CD4-positive, alpha-beta T cell treated with Interleukin-6 for 4 hours (primary cell): Measurements from ENCODE around the gene NHS.
"Not testable (repeated sequence)": the region's sequence is repeated elsewhere in the genome, so short reads cannot be mapped to it uniquely, and the experiment has no call there.

Source experiments
- DNase-seq: peaks from one replicate; pipeline ENCODE4 v3.0.0-alpha.2; 2020; ENCODE audit warnings: mixed read lengths

The NHS gene

DNA sequence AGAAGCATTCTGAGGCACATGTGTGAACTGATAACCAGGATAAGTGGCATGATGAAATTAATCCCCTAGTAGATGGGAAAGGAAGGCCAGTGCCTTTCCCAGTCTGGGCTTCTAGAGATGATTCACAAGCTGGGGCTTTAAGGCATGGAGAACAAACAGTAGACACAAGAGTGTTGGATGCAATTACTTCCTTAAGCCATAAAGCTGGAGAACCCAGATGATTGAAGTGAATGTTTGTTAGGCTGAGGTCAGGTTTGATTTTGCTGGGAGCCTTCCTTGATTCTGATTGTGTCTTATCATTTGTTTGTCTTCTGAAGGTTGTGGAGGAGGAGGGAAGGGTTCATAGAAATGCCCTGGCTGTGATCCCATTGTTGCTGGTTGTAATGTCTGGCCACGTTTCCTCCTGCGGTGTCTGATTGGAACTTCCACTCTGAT, 125.2 kb downstream of the NHS start:
- no peak for DNase-seq

DNA sequence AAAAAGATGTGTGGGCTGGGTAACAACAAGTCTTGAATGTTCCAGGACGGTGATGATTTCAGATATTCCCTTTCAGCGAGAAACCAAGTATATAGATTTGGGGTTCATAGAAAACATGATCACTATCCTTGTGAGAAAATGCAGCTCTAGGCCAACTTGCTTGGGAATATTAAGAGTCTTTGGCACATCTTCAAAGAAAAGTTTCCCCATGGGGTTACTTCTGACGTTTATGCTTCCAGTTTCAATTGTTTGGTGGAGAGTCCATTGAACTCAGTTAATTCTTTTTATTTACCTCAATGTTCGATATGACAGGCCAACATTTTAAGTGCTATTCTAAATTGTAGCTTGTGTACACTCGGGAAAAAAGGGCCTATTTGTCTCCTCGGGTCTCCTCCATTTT, 126.7 kb downstream of the NHS start:
- DNase-seq: no peak

DNA sequence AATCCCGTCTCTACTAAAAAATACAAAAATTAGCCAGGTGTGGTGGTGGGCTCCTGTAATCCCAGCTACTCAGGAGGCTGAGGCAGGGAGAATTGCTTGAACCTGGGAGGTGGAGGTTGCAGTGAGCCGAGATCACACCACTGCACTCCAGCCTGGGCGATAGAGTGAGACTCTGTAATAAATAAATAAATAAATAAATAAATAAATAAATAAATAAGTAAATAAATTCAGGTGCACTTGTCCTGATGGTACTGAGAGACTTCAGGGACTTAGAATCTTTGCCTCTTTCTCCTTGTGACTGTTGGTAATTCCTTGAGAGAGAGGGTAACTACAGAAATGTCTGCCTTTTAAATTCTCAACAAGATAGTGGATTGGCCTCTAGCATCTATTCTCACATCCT, 131.4 kb downstream of the NHS start:
- not testable (repeated sequence) for DNase-seq

DNA sequence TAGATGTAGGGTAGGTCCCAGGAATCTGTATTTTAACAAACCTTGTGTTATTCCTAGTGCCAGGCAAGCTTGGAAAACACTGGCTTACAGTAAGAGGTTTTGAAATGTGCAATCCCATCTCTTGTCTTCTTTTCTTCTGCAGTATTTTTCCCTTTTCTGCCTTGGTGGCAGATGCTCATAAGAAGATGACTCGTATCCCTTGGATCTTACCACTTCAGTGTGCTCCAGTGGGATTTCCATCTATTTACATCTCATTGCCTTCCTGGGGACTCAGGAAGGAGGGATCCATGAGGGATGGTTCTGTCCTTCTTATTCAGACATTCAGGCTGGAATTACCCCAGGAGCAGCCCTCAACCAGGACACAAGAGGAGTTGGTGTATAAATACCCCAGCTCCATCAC, 136.6 kb downstream of the NHS start:
- DNase-seq: no peak

DNA sequence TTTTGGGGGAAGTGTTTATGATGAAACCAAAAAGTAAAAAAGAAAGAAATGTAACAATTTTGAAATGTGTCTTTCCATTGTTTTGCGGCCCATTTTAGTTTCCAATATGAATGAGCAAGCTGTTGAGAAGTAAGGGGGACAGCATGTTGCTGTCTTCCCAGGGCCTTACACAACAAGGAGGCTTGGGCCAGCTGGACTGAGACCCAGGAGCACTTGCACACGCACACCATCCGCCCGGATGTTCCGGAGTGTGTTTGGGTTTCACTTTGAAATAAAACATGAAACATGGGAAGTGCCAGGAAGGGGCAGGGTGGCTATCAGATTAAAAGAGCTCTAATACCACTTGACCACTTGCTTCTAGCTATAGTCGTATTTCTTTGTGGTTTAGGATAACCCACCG, 144.4 kb downstream of the NHS start:
- no peak for DNase-seq

DNA sequence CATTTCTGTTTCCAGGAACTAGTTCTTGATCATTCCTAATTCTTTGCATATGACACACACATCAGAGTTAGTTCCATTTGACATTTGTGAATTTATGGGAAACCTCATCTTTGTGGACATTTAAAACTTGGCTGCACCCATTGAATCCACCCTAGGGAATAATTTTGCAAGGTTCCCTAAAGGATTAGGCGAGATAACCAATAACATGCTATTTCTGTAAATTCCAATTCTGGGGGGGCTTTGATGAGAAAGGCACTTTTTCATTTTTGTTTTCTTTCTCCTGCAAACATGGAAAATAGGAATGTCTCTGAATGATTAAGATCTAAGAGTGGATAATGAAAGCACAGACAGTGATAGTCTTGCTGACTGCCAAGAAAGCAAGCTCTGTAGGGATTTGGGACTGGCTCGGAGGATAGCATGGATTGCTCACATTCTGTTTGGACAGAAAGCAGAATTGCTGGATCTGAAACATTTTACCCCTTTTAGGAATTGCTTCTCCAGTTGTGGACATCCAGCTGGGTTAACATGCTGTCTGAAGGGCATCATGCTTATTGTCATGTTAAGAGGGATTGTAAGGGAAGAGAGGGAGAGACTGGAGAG, 145.1 kb downstream of the NHS start:
- DNase-seq: no peak

DNA sequence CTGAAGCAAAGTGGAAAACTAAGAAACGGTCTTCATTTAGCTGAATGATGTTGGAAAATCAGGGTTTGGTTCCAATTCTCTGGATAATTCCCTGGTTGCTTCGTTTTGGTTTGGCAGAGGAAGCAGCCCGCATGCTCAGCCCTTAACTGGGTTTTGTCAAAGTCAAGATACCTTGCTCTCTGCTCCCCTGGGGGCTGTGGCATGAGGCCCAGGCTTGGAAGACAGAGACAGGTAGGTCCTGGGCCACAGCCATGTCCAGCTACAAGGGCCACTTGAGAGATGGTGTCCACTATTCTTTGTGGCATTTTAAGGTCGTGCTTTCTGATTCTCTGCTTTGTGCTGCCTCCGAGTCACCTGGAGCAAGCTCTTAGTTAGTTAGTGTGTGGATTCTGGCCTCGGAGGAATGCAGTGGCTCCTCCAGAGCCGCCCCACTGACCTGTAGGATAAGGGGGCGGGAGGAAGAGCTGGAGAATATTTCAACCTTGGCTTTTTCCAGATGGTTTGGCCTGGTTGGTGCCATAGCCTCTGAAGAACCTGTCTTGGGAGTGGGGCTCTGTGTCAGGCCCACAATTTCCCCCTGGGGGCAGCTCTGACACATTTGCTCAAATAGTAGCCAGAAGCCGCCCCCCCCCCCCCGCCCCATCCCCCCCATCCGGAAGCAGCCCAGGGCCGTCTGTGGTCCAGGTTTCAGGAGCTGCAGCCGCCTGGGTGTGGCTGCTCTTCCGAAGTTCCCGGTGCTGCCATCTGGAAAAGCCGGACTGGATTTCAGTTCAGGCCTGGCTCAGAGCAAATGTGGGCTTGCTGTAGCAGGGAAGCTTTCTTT, 147.1 kb downstream of the NHS start:
- no peak for DNase-seq

DNA sequence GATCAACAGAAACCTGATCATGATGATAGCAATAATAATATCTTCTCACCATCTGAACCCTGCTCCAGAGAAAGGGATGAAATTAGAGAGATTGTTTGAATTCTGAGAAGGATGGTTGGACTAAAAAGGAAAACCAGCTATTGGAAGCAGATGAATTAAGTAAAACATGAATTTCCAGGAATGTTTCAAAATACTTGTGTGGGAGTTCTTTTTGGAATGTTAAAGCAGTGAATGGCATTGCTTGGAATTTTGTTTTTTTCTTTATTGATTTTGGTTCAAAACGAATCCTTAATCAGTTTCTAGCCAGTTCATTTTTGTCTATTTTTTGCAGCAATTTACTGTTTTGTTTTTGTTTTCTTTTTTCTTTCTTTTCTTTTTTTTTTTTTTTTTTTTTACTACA, 150.3 kb downstream of the NHS start:
- no peak for DNase-seq

DNA sequence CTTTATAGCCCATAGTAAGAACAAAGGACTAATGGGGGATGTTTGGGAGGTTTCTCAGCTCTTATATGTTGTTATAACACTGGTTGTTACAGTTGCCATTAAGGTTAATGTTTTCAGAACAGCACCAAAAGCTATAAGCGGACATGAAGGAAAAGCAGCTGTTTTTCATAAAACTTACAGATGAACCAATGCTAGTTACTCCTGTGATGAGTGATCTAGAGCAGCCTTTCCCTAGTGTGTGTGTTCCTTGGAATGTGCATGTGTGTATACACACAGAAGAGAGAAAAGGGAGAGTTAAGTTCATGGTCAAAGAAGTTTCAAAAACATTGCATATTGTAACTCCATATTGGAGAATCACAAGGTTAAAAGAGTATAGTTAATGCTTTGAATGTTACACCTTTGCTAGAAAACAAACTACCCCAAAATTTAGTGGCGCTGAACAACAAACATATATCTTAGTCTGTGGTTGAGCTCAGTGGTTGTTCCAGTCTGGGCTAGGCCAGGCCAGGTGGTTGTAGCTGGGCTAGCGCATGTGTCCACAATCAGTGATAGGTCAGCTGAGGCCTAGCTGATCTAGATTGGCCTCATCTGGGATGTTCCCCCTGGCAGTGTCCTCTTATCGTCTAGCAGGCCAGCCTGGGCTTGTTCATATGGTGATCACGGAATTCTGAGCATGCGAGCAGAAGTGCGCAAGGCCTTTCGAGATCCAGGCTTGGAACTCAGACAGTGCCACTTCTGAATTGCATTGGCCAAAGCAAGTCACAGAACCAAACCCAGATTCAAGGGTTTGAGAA, 151.0 kb downstream of the NHS start:
- DNase-seq: no peak

DNA sequence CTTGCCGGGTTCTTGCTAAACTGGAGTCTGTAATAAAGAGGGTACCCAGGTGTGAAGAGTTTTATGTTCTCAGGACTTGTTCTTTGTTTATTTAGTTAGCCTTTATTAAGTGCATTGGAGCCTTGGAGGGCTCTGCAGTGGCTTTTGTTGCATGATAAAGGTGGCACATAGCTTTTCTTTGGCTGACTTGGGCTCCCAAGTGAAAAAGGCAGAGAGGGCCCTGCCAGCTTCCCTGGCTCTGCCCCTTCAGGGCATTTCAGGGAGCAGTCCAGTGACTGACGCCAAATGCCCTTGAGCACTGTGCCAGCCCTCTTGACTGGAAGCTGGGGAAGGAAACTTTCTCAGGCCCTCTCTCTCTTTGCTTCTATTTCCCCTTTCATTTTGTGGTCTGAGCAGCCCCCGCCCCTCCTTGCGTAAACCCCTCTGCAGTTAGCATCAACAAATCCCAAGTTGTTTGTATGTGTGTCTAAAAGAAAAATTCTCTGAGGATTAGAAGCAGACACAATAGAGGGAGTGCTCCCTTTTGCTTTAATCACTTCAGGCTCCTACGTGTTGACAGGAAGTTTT, 152.2 kb downstream of the NHS start:
- DNase-seq: no peak

DNA sequence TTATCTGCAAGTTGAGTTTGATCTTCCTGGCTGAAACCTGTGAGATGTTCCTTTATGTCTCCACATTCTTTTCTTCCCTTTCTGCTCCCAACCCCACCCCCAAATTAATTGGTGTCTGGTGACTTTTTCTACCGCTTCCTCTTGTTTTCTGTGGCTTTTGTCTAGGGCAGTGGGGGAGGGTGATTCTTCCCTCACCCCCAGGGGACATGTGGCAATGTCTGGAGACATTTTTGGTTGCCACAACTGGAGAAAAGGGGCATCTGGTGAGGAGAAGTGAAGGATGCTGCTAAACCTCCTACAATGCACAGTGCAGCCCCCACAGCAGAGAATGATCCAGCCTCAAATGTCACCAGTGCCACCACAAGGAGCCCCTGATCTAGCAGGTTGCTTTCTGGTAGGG, 152.9 kb downstream of the NHS start:
- DNase-seq: no peak

DNA sequence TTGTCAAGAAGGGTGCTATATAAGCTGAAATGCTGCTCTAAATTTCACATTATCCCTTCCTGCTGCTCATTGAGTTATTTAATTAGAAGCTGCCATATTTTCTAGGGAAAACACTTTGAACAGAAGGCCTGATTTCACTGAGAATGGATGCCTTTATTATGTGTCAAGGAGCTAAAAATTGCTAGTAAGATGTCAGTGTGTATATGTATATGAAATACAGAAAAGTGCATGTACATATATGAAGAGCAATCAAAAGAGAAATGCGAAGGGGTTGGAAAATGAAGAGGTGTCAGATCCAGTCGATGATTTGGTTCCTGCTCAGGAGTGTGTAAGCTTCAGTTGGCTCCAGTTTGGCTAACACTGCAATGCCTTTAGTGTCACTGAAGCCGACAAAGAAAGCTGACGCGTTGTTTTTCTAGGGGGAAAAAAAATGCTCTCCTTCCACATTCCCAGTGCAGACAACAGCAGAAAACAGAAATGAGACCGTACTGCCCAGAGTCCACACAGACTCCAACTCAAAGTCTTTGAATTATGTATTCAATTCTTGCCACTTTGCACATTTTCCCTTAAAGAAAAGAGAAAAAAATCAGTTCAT, 154.2 kb downstream of the NHS start:
- DNase-seq: no peak

DNA sequence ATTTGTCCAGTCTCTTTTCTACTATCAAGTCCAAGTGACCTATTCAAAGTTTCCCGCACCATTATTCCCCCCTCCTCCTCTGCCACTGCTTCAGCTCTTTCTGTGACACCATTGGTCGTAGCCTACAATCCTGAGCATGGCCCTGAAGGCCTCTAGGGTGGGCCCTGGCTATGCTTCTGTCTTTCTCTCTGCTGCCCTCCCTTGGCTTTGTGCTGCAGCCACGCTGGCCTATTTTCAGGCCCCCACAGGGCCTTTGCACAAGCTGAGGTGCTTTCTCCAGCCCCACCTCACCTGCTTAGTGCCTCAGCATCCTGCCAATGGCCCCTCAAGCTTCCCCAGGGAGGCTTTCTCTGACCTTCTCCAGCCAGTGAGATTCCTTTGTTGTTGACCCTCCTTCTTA, 156.5 kb downstream of the NHS start:
- DNase-seq: no peak

DNA sequence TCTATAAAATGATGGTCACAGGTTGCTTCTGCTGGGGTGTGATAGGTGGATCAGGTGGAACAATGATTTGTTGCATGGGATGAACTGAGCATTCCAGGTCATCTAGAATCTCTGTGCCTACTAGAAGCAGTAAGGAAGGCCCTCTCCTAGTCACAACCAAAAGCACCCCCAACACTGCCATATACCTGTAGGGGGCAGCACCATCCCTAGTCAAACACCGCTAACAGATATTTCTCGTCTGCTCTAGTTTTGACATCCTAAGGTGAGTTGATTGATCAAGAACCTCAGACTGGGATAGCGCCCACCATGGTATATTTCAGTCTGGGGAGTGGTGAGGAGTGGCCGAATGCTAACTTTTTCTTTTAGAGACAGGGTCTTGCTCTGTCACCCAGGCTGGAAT, 160.2 kb downstream of the NHS start:
- DNase-seq: peak; percentile 27

DNA sequence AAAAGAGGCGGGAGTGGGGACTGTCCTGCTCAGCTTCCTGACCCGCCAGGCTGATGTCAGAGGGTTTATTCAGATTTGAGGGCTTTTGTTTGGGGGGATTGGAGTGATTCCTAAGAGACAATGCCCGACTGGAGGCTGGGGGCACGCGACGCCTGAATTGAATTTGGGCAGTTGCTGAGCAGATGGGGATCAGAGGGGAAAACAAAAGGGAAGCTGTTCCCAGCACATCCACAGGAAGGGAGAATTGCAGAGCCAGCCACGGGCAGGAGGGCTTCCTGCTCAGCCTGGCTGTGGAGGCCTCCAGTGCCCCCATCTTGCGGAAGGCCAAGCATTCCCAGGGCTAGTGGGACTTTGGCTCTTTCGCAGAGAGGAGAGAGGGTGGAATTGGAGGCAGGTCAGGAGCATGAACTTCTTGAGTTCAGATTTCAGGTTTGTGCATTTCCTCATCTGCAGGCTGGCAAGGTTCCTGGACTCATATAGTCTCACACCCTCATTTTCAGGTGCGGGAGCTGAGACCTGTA, 162.8 kb downstream of the NHS start:
- no peak for DNase-seq

DNA sequence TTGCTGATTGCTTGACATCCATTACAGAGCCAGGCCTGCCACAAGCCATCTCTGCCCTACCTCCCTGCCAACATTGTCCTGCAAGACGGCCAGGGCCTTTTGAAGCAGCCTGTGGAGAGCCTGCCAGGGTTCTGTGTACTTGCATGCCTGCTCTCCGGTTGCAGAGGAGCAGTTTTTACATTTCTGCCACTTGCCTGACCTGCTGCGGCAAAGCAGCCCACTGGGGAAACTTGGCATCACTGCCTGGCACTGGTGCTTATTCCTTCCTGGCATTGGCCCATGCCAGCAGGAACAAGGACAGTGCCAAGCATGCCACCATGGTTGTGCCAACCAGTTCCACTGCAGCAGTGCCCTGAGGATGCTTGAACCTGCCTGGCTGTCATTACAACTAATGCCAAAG, 167.1 kb downstream of the NHS start:
- DNase-seq: no peak

DNA sequence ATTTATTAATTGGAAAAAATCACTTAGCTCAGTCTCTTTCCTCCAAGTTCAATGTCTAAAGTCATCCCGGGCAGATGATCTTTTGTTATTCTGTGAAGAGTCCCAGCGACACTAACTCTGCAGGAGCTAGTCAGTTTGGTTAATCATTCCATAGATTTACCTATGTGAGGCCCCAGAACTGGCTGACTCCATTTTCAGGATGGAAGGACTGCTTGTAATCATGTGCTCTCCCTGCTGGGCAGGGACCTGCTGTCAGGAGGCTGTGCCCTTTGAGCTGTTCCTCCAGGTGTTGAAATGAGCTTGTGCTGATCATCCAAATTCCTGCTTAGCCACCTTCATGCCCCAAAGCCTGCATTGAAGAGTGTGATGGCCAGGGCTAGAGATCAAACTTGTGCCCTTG, 169.8 kb downstream of the NHS start:
- no peak for DNase-seq

DNA sequence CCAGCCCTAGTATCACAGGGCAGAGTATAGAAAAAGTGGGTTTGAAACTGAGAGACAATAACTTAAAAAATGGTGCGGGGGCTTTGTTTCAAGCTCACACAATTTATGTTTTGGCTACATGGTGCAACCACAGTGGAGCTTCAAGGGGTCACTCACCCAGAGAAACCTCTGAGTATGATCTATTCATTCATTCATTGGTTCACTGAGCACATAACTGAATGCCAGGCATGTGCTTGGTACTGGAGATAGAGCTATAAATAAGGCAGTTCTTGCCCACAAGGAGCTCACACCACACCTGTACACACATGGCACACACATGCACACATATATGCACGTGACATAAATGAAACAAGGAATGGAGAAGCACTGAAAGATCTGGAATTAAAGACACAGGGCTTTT, 171.4 kb downstream of the NHS start:
- no peak for DNase-seq

DNA sequence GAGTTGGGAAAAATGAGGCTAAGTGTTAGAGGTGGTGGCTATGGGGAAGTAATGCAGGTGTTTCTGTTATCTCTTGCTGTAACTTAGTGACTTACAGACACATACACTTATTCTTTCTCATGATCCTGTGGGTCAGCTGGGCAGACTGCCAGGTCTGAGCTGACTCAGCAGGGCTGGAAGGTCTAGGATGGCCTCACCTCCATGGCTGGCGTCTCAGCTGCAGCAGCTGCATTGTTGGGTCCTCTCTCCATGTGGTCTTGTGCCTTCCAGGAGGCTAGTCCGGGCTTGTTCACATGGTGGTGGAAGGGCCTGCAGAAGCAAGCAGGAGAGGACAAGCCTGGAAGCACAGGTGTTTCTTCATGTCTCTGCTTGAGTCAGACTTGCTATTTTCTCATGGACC, 172.7 kb downstream of the NHS start:
- DNase-seq: no peak

DNA sequence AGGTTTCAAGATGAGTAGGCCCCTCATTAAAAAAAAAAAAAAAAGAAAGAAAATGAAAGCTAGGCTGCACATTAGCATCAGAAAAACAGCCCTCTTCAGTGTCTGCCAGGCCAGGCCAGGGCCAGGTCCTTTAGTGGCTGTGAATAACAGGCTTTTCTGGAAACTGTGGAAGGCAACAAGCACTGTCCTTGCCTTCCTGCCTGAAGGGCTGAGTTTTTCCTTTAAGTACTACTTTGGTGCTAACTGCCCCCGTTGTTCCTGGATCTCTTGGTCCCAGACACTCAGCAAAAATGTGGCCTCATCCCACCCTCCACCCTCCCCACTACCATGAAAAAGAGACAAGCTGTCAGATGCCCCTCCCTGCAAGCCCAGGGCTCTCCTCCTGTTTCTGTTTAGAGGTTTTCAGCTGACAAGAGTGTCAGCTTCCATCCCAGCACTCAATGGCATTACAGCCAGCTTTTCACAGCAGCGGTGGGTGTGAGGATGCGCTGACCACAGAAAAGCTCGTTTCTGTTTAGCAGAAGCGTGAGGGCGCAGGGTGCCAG, 174.2 kb downstream of the NHS start:
- no peak for DNase-seq

DNA sequence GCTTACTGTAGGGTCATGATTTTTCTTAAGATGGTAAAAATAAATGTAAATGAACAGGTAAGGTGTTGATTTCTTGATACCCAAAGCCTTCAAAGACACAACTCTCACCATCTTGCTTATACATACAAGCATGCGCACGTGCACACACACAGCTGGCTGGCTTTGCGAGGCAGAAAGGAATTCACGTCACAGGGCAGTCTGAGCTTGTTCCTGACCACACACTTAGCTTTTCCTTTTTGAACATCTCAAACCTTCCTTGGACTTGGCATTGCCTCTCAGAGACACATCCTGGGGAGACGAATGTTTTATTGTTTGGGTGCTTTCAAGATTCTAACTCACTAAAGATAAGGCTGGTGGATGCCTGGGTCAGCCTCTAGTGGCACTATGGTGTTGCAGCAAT, 175.0 kb downstream of the NHS start:
- DNase-seq: no peak

DNA sequence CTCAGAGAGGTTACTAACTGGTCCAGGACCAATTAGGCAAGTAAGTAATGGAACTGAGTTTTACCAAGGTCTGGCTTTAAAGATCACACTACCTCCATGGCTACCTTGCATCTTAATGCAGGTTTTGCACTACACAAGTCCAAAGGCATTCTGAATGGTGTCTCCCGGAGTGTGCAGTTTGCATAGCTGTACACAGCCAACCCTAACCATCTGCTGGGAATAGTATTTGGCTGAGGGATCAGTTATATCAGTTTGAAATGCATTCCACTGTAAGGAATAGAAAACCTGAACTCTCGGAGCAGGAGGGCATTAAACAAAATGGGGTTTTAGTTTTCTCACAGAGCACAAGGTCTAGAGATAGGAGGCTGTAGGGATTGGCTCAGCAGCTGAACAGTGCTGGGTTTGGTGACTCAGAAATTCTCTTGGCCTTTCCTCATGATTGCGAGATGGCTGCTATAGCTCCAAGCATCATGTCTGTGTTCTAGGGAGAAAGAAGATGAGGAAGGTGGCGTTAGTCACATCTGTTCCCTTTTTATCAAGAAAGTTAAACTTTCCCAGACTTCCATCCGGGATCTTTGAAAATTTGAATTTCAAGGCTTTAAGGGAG, 177.1 kb downstream of the NHS start:
- no peak for DNase-seq
